ENCODE measurements around the gene RAB28. TPM values are rescaled to one million over a fixed set of nuclear protein-coding genes. Genes with fewer than 3 reads are reported as not detected.
A peak's percentile ranks its signal among the peaks of the same experiment; 100 is the strongest.

The RAB28 gene
- 20.8 TPM for total RNA-seq
- long read RNA-seq, transcript RAB28-201 (8 exons, 1,810 nt), result major isoform, 23 of 58 reads
- long read RNA-seq, transcript RAB28-202 (7 exons, 1,715 nt), result minor isoform, 22 of 58 reads
- long read RNA-seq, partial matches to known transcripts, result 4 of 58 reads
- long read RNA-seq, other reads (novel, unspliced or antisense), result 7 of 58 reads

- ATAC-seq (peak; percentile 99), DNase-seq (peak; percentile 98)
- intact Hi-C loops (cut with micrococcal nuclease), result no loop called here
Observed at GRCh38 chr4:13484122-13484748, at the start of gene RAB28. TSS of gene RAB28 (minus strand) at chr4:13484340.

GRCh38 chr4:13531625-13531998 is 47.5 kb upstream of the RAB28 start:
- intact Hi-C loops (cut with micrococcal nuclease), result no loop called here
- no peak for DNase-seq

GRCh38 chr4:13530823-13531624 is 46.9 kb upstream of the RAB28 start:
- intact Hi-C loops (cut with micrococcal nuclease), result no loop called here
- ATAC-seq (no peak), DNase-seq (no peak)

More at GRCh38 chr4:13531625-13531998, 47.5 kb upstream of the RAB28 start:
- no peak for ATAC-seq

GRCh38 chr4:13529128-13529919 is 45.2 kb upstream of the RAB28 start:
- DNase-seq, result no peak
- ATAC-seq, result no peak
- intact Hi-C loops (cut with micrococcal nuclease), result no loop called here

GRCh38 chr4:13528821-13529127 is 44.6 kb upstream of the RAB28 start:
- ATAC-seq (no peak), DNase-seq (no peak)
- intact Hi-C loops (cut with micrococcal nuclease), result no loop called here

- no peak for ATAC-seq
- intact Hi-C loops (cut with micrococcal nuclease), result no loop called here
- DNase-seq, result no peak
Observed at GRCh38 chr4:13527981-13528820, 44.1 kb upstream of the RAB28 start.

- intact Hi-C loops (cut with micrococcal nuclease), result no loop called here
- ATAC-seq (no peak), DNase-seq (no peak)
Observed at GRCh38 chr4:13527192-13527980, 43.2 kb upstream of the RAB28 start.

GRCh38 chr4:13526658-13527057 is 42.5 kb upstream of the RAB28 start:
- no peak for DNase-seq
- ATAC-seq, result no peak
- intact Hi-C loops (cut with micrococcal nuclease), result no loop called here

- ATAC-seq (no peak), DNase-seq (no peak)
- intact Hi-C loops (cut with micrococcal nuclease), result no loop called here
Observed at GRCh38 chr4:13525606-13526281, 41.6 kb upstream of the RAB28 start.

GRCh38 chr4:13524504-13525243 is 40.5 kb upstream of the RAB28 start:
- ATAC-seq (no peak), DNase-seq (no peak)
- intact Hi-C loops (cut with micrococcal nuclease), result no loop called here

- DNase-seq (no peak), ATAC-seq (no peak)
- intact Hi-C loops (cut with micrococcal nuclease), result no loop called here
Observed at GRCh38 chr4:13523591-13524503, 39.7 kb upstream of the RAB28 start.

GRCh38 chr4:13523105-13523477 is 39.0 kb upstream of the RAB28 start:
- DNase-seq (no peak), ATAC-seq (no peak)

GRCh38 chr4:13522282-13523104 is 38.4 kb upstream of the RAB28 start:
- intact Hi-C loops (cut with micrococcal nuclease), result no loop called here
- no peak for ATAC-seq
- DNase-seq, result no peak

More at GRCh38 chr4:13523105-13523477, 39.0 kb upstream of the RAB28 start:
- intact Hi-C loops (cut with micrococcal nuclease), result no loop called here

GRCh38 chr4:13521047-13521446 is 36.9 kb upstream of the RAB28 start:
- ATAC-seq, result no peak
- intact Hi-C loops (cut with micrococcal nuclease), result no loop called here

GRCh38 chr4:13516315-13516860 is 32.2 kb upstream of the RAB28 start:
- no peak for DNase-seq
- no peak for ATAC-seq
- intact Hi-C loops (cut with micrococcal nuclease), result no loop called here

More at GRCh38 chr4:13521047-13521446, 36.9 kb upstream of the RAB28 start:
- no peak for DNase-seq

Data from left ventricle myocardium superior (tissue), 1 donor.